OCI-M1 (cell line): ENCODE data around the gene P2RY13.

Experiments
- DNase-seq: peaks from one replicate; lab custom pipeline; 2025; lab: John Stamatoyannopoulos, UW

The P2RY13 gene

DNA sequence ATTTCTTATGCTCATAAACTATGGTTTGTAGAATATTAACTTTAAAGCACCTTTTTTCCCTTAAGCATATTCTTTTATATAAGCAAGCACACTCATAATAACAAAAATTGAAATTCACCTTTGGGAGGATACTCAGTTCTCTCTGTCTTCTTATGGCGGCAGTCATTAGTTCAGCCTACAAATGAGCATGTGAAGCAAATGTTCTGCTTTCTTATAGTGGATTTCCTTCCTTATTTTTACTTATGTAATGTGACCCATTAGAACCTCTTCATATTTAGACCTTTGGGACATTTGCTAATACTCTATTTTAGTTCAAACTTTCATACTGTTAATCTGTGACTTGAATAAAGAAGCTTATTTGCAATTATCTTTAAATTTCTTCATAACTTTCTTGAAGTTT is at the start of gene P2RY13:
Gene P2RY13, minus strand, starts transcription at position 187 of the 400 bp plus-strand sequence. Its CDS starts 21 bp downstream, at position 166.
- no peak for DNase-seq

DNA sequence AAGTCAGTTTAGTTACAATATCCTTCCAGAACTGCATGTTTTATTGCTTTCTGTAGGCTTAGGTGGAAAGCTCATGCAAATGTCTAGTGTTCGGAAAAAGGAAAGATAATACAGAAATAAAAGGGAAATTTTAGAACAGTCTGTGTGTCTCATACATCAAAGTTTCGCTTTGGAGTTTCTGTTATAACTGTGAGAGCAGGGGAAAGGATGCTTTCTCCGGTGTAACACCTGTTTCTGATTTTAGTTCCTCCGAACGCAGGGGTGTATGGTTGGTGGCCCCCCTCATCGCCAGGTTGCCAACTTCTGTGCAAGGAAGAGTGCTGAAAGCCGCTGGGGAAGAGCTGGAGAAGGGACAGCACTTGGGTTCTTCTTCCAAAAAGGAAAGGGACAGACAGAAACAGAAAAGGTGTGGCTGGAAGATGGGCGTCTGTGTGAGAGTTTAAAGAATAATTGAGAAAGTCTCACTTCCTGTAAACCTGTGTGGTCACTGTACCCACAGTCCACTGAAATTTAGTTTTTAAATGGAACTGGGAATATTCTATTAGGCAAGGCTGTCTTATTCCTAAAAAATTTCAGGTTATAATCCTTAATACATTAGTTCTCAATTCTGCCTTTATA is 48.5 kb upstream of the P2RY13 start:
- DNase-seq, result no peak

DNA sequence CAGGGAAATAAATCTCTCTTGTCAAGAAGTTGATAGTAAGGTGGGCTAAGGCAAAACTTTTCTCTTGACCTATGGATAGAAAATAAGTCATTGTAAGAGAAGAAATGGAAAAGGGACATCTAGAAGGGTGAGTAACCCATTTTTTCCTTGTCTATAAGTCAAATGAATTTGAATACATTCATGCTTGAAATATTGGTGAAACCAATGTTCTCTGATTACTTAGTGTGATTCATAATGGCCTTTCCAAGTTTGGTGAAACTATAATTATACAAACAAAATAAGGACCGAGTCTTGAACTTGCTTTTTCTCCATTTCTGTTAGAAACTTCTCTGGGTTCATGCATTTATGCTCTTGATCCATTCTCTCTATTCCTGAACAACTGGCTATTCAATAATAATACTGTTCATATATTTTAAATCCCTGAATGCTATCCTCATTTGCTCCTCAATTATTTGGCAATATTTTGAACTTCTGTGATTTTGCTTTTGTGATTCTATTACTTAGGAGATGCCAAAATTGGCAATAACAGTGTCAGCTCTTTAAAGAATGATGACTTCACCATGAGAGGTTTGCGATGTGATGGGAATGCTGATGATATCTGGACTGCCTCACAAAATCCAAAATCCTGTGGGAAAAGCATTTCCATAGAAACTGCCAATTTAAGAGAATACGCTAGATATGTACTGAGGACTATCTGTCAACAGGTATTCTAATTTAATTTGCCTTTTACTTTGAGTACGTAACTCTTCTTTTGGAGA is 42.9 kb upstream of the P2RY13 start:
- no peak for DNase-seq

DNA sequence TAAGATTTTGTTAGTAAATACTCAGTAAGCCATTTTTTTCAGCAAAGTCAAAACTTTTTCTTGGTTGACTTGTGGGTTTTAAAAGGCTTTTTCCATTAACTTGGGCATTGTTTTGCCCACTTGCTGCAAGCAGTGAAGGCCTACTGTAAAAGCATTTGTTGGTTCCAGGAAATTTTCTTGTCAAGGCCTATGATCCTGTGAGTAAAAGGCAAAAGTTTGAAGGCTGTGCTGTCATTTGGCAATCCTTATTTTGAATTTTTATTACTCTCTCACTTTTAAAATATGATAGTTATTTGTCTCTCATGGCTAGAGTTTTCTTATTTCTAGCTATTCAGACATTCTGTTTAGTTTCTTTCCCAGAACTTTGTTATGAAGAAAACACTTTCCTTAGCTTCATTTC is 42.2 kb upstream of the P2RY13 start:
- DNase-seq, result no peak

DNA sequence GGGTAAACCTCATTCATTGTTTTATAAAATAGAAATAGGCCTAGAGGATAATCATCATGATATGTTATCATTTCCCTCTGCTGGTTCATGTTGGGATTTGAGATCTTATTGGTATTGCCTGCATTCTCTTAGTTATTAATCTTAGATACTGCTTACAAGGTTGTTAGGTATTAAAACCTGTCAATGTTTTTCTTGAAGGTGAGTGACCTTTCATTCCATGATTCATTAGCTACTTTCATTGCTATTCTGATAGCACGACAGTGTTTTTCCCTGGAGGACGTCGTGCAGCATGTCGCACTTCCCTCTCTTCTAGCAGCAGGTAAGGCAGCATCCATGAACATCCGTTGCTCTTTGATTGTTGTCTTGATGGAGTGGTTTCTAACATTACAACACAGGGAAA is 38.1 kb upstream of the P2RY13 start:
- no peak for DNase-seq

DNA sequence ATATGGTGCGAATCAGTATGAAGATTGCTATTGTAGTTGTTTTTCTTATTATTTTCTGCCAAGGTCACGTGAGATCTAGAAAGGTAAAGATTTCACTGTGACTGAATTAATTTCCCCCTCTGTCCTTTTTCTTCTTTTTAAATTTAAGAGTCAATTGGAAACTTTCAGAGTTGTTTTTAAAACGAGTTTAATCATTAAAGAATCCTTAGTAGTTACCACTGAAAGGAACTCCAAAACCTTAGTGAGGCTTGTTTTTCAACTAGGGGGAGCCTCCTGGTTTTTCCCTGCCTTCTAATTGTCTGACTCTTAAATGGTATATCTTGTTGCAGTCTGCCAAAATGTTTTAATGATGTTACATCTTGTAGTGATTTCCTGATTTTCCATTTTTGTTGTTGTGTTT is 37.6 kb upstream of the P2RY13 start:
- no peak for DNase-seq

DNA sequence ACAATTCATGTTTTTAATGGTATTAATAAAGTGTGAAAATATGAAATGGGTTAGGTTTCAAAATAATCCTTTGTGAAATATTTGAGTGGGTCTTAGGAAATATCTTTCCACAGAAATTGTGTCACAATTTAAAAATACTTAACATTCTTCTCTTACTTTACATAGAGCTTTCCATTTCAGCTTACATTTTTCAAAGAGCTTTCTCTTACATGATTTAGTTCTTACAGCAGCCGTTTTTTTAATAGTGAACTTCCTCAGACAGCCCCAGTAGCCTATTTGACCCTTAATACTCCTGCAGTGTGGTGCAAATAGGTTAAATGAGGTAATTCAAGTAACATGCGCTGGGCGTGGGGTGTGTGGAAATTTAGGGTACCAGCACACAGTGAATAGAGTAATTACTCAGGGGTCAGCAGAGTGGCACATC is 33.4 kb upstream of the P2RY13 start:
- no peak for DNase-seq

DNA sequence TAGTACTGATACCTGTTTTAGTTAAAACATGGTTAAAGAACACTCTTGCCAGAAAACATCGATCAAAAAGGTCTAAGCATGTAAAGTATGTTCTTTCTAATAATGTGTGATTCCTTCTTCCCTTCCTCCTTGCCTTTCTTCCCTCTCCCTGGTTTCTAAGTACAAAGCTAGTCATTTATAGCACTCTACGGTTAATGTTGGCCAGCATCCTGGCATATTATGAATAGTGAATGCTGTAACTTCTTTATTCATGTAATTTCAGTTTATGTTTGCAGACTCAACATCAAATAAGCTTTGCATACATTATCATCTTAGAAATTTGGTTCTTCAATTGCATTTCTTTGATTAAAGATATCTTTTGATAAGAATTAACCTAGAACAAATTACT is 28.1 kb upstream of the P2RY13 start:
- DNase-seq, result no peak

DNA sequence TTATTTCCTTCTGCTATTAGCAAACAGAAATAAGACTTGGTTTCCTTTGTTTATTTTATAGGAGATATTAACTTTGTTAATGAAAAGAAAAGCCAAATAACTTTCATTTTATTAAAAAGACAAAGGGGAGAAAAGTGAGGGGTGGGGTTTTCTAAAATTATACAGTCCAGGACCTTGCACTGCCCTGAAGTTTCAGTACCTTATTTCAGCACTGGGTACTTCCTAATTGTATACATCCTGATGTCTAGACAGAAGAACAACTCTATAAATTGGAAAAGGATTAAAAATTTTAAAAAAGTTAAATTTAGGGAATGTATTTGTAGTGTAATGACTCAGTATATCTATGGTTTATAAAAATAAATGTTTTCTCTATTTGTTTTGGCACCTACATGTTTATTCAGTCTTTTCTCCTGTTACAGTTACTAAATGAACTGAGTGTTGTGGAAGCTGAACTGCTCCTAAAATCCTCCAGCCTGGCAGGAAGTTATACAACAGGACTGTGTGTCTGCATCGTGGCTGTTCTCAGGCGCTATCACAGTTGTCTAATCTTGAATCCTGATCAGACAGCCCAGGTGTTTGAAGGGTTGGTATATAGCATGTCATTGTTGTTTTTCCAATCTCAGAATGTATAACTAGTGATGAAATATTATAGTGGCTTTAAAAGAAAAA is 27.6 kb upstream of the P2RY13 start:
- no peak for DNase-seq

DNA sequence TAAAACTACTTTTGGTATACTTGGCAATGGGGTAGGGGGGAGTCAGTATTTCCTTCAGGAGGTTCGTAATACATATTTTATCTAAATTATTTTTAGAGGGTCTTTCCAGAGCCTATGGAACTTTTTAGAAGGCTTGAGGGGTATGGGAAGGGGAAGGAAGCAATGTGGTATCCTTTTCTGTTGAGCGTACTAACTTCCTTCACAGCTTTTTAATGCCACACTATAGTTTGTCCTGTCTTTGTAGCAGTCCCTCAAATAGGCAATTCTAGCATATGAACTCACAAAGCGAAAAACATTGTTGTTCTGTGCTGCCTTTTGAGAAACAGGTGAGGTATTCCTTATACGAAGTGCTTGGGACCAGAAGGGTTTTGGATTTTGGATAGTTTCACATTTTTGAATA is 22.3 kb upstream of the P2RY13 start:
- DNase-seq, result no peak

DNA sequence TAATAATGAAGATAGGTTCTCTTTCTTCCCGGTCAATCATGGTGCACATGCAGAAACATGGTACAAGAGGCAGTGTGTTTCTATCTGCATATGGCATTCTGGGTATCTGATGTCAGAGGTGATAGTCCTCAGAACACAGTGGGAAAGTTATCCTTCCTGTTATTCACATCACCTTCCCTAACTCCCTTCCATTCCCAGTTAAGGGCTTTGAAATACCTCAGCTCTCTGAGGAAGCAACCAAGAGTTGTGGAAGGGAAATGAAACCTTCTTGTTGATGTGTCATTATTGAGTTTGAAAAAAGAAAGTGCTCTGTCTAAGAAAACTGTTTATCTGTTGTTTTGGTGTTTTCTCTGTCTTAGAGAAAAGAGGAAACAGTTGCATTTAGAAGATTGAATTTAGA is 21.9 kb upstream of the P2RY13 start:
- peak; percentile 1 for DNase-seq

DNA sequence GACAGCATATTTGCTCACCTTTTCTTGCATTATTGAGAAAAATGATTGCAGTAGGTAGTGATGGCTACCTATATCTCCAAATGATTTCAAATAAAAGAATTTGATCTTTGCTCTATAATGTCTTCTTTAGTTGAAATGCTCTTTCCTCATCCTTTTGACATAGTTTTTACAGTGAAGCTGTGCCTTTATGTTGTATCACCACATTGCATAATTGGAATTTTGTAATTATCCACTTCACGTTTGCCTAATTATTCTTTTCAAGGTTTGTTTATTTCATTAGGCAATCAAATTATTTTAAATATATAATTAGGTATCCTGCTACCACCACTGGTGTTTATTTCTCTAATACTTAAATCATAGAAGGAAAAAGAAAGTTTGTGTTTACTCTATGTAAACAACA is 21.3 kb upstream of the P2RY13 start:
- no peak for DNase-seq

DNA sequence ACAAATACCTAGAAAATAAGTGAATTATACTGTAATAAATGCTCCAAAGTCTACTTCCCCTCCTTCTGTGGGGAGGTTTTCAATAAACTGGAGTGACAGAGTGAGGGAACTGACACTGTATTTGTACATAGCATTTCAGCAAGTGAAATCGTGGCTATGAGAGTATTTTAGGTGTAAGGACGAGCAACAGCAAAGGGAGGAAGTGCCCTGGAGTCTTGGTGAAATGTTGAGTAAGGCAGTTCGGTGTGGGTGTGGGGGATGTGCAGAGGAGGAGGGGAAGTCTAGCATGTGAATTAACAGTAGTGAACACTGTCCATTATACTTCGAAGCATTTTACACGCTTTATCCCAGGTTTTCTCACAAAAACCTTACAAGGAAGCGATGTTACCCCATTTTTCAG is 18.1 kb upstream of the P2RY13 start:
- peak; percentile 62 for DNase-seq

DNA sequence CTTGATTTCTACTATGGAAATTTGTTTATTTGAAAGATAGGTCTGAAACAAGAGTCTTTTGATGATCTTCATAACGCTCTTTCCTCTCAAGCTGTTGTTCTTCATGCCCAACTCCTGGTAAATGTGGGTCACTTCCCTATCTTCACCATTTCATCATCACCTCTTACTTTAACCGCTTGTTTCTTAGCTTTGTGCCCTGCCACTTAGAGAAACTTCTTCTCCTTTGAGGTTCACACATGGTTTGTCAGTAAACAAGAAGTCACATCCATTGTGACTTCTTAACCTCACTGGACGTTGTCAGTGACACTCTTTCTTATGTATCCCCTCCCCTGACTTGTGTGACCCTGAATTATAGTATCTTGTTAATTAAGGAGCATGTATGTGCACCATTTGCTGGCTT is 16.9 kb upstream of the P2RY13 start:
- DNase-seq, result no peak

DNA sequence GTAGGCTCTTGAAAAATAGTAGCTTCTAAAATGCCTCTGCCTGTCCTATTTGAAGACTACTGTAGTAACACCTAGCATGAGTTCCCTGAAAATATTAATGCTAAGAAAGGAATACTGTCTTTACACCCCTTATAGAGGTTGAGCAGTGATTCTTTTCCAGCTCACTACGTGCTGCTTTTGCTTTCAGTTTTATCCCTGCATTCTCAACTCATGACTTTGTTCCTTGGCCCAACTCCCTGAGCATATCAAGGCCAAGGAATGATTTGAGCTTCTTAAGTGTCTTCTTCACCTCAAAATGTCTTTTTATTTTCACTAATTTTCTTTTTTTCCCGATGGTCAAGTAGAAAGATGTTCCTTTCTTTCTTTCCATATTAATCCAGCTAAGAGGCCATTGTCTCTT is 16.5 kb upstream of the P2RY13 start:
- peak; percentile 16 for DNase-seq

DNA sequence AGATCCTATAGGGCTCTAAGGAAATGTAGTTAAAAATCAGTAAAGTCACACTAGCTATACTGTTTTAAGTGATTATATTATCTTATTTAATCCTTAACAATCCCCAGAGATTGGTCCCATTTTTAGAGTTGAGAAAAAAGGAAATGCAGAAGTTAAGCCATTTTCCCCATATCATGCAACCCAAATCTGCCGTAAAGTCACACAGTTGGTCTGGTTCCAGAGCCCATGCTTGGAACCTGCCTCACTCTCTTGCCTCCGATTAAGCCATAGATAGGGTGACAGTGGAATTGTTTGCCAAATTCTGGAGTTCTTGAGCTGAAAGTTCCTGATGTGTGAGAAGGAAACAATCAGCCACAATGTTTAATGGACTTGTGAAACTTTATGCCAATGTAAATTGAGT is 2.3 kb upstream of the P2RY13 start:
- DNase-seq, result peak; percentile 11

DNA sequence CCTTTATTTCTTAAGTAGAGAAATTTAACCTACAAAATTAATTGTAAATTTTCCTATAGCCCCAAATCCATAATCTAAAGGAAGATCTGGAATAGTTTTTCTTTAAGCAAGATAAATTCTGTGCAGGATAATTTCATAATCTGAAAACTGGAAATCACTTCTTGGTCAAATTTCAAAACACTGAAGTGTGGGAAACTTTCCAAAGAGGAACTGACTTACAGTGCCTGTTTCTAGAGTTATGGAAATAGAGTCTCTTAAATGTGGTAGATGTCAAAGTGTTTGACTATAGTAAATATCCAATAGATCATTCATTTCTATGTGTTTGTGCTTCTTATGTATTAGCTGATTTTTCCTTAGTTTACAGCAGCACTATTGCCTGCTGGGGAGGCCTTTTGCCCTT is 1.6 kb upstream of the P2RY13 start:
- no peak for DNase-seq

DNA sequence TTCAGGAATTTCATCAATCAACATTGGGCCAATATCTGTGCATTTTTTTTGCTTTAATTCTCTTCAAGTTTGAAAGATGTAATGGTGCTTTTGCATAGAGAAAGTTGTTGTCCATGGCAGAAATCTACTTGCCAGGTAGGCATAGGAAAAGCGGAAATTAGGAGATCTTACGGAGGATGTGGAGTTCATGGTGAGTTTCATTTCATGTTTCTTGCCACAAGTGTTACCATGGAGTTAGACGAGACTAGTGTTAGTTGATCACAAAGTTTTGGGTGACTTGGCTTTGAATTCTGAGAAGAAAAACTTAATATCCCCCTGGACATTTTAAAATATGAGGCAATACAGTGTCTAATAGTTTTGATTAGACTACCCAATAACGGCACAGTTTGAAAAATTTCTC is 1.0 kb upstream of the P2RY13 start:
- no peak for DNase-seq

DNA sequence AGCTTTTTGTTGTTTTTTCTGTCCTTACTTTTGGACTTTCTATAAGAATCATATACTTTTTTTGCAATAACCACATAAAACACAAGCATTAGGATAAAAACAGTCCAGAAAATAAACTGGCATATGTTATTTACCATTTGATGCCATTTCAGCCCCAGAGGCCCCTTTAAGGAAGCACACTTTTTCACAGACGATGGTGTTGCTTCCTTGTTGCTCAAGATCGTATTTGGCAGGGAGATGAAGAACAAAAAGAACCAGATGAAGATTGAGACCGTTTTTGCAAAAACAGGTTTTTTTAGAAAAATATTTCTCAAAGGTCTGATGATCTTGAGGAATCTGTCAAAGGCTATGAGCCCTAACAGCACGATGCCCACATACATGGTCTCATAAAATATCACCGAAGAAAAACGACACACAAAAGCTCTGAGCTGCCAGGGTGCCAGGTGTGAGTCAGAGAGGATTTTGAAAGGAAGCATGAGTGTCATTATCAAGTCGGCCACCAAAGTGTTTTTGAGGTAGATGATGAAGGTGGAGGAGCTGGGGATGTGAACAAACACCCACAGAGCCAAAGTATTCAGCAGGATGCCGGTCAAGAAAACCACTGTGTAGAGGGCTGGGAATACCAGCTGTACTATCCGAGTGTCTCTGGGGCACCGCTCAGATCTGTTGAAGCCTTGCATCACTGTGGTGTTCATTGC is 902 bp downstream of the P2RY13 start:
- peak; percentile 9 for DNase-seq

DNA sequence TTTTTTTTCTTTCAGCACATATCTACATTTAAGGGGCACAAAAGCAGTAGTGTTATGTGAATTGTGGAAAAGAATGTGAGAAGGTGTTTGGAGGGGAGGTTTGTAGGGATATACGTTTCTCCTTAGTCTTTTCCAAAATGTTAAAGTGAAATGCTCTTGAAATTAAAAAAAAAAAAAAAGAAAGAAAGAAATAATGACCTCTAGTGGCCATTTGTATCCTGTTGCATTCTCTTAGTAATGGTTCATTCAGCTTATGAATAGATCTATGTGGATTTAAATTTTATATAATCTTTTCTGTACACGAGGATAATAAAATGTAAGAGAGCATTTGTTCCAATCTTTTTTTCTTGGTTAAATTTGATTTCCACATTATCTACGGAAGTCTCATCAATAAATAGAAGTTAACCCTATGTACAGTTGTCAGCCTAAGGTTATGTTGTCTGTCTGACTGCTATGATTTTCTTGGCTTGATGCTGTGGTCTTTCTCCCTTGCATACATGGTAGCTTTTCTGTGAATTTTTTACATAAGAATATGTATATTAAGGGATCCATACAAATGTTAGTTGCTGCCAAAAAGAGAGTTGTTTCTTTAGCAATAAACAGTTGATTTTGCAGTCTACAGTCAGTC is 1.7 kb downstream of the P2RY13 start:
- peak; percentile 38 for DNase-seq

DNA sequence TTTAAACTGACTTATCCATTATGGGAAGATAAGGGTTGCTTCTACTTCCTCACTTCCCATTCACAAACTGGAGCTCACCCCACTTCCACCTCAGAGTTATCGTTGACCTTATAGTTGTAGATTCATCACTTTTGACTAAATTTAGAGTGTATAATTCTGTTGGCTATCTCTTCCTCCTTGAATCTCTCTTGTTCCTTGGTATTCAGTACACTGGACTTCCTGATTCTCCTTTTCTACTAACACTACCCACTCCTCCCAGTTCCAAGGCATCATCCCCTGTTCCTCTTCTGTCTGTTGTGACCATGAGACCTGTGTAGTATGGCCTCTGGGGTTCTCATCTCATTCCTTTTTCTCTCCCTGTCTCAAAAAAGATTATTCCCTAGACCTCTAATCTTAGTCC is 6.8 kb downstream of the P2RY13 start:
- no peak for DNase-seq

DNA sequence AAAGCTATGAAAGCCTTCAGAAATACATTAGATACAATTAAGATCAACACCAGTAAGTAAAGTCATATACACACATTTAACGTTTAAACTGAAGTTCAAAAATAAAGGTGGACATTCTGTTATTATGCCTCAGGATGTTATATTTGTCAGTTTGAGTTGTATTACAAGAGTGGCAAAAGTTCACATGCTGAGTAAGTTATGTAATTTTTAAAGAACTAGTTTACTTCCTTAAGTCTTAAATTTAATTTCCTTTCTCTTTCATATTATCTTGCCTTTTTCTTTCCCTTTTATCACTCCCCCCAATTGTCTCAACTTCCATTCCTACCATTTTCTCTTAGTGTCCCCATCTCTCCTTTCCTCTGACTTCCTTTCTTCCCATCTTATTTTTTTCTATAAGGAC is 7.8 kb downstream of the P2RY13 start:
- no peak for DNase-seq
